GM23338 (cell line): ENCODE results near the gene AADAT. TPM values are rescaled to one million over a fixed set of nuclear protein-coding genes. Genes with fewer than 3 reads are reported as not detected.

ENCODE experiments used
- ATAC-seq: fragments of 200-7000 bp; cut with Tn5 transposase; 3 replicates; pipeline ENCODE4 v1.9.1; 2020
- DNase-seq: peaks from one replicate; pipeline ENCODE4 v3.0.0-alpha.2; 2015; ENCODE audit warnings: low spot score
- H2AFZ ChIP-seq: fragments of 200-600 bp; sonication (generic); 2 replicates; pipeline ENCODE4 v1.8.0; 2016; ENCODE audit warnings: antibody characterized with exemption, mild to moderate bottlenecking, moderate library complexity
- H3F3A ChIP-seq: fragments of 200-600 bp; sonication (generic); replicated peaks from 2 replicates; pipeline ENCODE4 v1.8.0; 2017; ENCODE audit warnings: antibody characterized with exemption, mixed run types, low read depth
- H3K27ac ChIP-seq: fragments of 200-600 bp; sonication (generic); 2 replicates; pipeline ENCODE4 v1.6.1; 2016; ENCODE audit warnings: low read depth
- H3K27me3 ChIP-seq: fragments of 200-600 bp; sonication (generic); 2 replicates; pipeline ENCODE4 v1.8.0; 2016; ENCODE audit warnings: mild to moderate bottlenecking, mixed run types, moderate library complexity; ENCODE audit not compliant: insufficient read depth
- H3K36me3 ChIP-seq: fragments of 200-600 bp; sonication (generic); 2 replicates; pipeline ENCODE4 v1.8.0; 2016; ENCODE audit warnings: mild to moderate bottlenecking; ENCODE audit not compliant: insufficient read depth
- H3K4me1 ChIP-seq: fragments of 200-600 bp; sonication (generic); 2 replicates; pipeline ENCODE4 v1.8.0; 2016; ENCODE audit warnings: mild to moderate bottlenecking, moderate library complexity; ENCODE audit not compliant: insufficient read depth
- H3K4me2 ChIP-seq: fragments of 200-600 bp; sonication (generic); 2 replicates; pipeline ENCODE4 v1.7.1; 2017; ENCODE audit warnings: mixed run types
- H3K4me3 ChIP-seq: fragments of 200-600 bp; sonication (generic); 2 replicates; pipeline ENCODE4 v1.6.1; 2016; ENCODE audit warnings: mixed run types
- H3K79me2 ChIP-seq: fragments of 200-600 bp; sonication (generic); replicated peaks from 2 replicates; pipeline ENCODE4 v1.8.0; 2017; ENCODE audit warnings: mild to moderate bottlenecking; ENCODE audit not compliant: insufficient read depth
- H3K9me2 ChIP-seq: fragments of 200-600 bp; sonication (generic); 2 replicates; pipeline ENCODE4 v1.8.0; 2017; ENCODE audit not compliant: insufficient read depth
- H4K20me1 ChIP-seq: fragments of 200-600 bp; sonication (generic); replicated peaks from 2 replicates; pipeline ENCODE4 v1.8.0; 2017; ENCODE audit warnings: mild to moderate bottlenecking; ENCODE audit not compliant: insufficient read depth
- H3K27ac Mint-ChIP-seq: 2 replicates; pipeline ENCODE4 v1.8.0; 2020; ENCODE audit warnings: inconsistent platforms, mild to moderate bottlenecking, moderate library complexity, mixed read lengths
- H3K27me3 Mint-ChIP-seq: 3 replicates; pipeline ENCODE4 v1.8.0; 2022; ENCODE audit warnings: low read depth, mild to moderate bottlenecking, moderate library complexity, mixed read lengths, inconsistent platforms; ENCODE audit not compliant: insufficient read depth, poor library complexity
- H3K36me3 Mint-ChIP-seq: 3 replicates; pipeline ENCODE4 v1.8.0; 2021; ENCODE audit warnings: low read depth, mild to moderate bottlenecking, inconsistent platforms, moderate library complexity, mixed read lengths
- H3K4me1 Mint-ChIP-seq: 3 replicates; pipeline ENCODE4 v1.8.0; 2020; ENCODE audit warnings: mild to moderate bottlenecking, inconsistent platforms, mixed read lengths
- H3K4me3 Mint-ChIP-seq: 3 replicates; pipeline ENCODE4 v1.8.0; 2021; ENCODE audit warnings: moderate library complexity, mild to moderate bottlenecking, inconsistent platforms, mixed read lengths
- H3K9me3 Mint-ChIP-seq: 3 replicates; pipeline ENCODE4 v1.8.0; 2020; ENCODE audit warnings: moderate library complexity, mild to moderate bottlenecking, inconsistent platforms, mixed read lengths
- CREB1 ChIP-seq: fragments of 250-450 bp; sonication (Bioruptor Pico); IDR thresholded peaks from 2 replicates; pipeline ENCODE4 v1.5.0; 2020; ENCODE audit warnings: low read depth, mild to moderate bottlenecking, moderate library complexity
- EZH2 ChIP-seq: fragments of 200-600 bp; sonication (generic); IDR thresholded peaks from one replicate; pipeline ENCODE4 v1.8.0; 2017; ENCODE audit warnings: antibody characterized with exemption, mild to moderate bottlenecking, low read depth; ENCODE audit not compliant: unreplicated experiment
- JUNB ChIP-seq: IDR thresholded peaks from one replicate; pipeline ENCODE4 v1.6.1; 2016; ENCODE audit warnings: antibody characterized with exemption; ENCODE audit not compliant: unreplicated experiment
- ZNF331 ChIP-seq: fragments of 250-450 bp; sonication (Bioruptor Pico); IDR thresholded peaks from 2 replicates; pipeline ENCODE4 v1.5.0; 2020; ENCODE audit warnings: low read depth, mild to moderate bottlenecking, moderate library complexity
- polyA plus RNA-seq: library from polyadenylated mRNA; unstranded; fragments of >200 nt; fragmentation: Nextera tagmentation; extraction: Ambion mirVana; gene quantifications from 2 replicates; pipeline ENCODE4 v1.2.1, GENCODE V29; 2016
- total RNA-seq: library from RNA; depleted of rRNA; stranded (reverse); fragments of >200 nt; shearing (Covaris generic); gene quantifications from 2 replicates; pipeline ENCODE4 v1.2.3, GENCODE V29; 2014
- TF ChIP-seq, protein P1 (sequence below): fragments of 250-450 bp; sonication (Bioruptor Pico); IDR thresholded peaks from 2 replicates; pipeline ENCODE4 v1.5.0; 2020; ENCODE audit warnings: mild to moderate bottlenecking, moderate library complexity

The AADAT gene
- total and polyA plus RNA-seq, 2 experiments from 2014 or later = 6.9 to 7.0 TPM

- Histone ChIP-seq H3F3A (no peaks in the 10 kb centered on the region), H3K9me2 (no peaks in the 10 kb centered on the region), H2AFZ (no peak overlapping the region), H3K27ac (no peak overlapping the region), H3K27me3 (no peaks in the 10 kb centered on the region), H3K4me1 (peaks cover 4% of the 10 kb centered on the region), H3K36me3 (no peaks in the 10 kb centered on the region; the same call in 1 of the 2 replicates), H4K20me1 (no peaks in the 10 kb centered on the region), H3K79me2 (no peaks in the 10 kb centered on the region), H3K4me3 (no peak overlapping the region), H3K4me2 (no peak overlapping the region)
- H3K4me3 Mint-ChIP-seq = no peak overlapping the region
- H3K36me3 Mint-ChIP-seq = peaks cover 56% of the 10 kb centered on the region
- no peaks in the 10 kb centered on the region for H3K27me3 Mint-ChIP-seq
- no peaks in the 10 kb centered on the region for H3K9me3 Mint-ChIP-seq
- ATAC-seq (no peak), DNase-seq (no peak)
- no peak overlapping the region for H3K27ac Mint-ChIP-seq
- TF ChIP-seq JUNB = no peak
- no peak for TF ChIP-seq ZNF331 (CRISPR knock-in tag)
- peaks cover under 1% of the 10 kb centered on the region; the same call in 2 of the 3 replicates for H3K4me1 Mint-ChIP-seq
Measured at GRCh38 chr4:170079981-170080380, 9.8 kb downstream of the AADAT start.

DNA sequence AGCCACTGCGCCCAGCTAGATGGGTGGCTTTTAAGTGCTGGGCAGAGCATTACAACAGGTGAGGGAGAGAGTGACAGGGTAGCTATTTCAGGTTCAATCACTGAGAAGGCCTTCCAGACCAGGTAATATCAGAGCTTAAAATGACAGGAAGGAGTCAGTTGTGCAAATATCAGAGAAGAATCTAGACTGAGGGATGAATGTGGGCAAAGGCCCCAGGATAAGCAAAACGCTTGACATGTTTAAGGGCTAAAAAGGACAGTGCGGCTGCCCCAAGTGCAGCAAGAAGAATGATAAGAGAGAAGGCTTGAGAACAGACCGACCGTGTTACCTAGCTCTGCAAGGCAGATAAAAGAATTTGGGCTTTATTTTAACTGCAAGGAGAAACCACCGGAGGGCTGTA is 18.6 kb downstream of the AADAT start:
- Histone ChIP-seq H3K79me2 (no peaks in the 10 kb centered on the region), H3K4me2 (no peak overlapping the region), H3K27ac (no peak overlapping the region), H3K36me3 (no peaks in the 10 kb centered on the region), H3K9me2 (no peaks in the 10 kb centered on the region), H3K27me3 (no peaks in the 10 kb centered on the region), H3F3A (no peaks in the 10 kb centered on the region), H2AFZ (no peak overlapping the region), H3K4me1 (peaks cover 11% of the 10 kb centered on the region), H3K4me3 (no peak overlapping the region), H4K20me1 (no peaks in the 10 kb centered on the region)
- no peak overlapping the region for H3K4me3 Mint-ChIP-seq
- peaks cover 14% of the 10 kb centered on the region; the same call in 2 of the 3 replicates for H3K36me3 Mint-ChIP-seq
- no peaks in the 10 kb centered on the region for H3K9me3 Mint-ChIP-seq
- TF ChIP-seq, protein P1, sequence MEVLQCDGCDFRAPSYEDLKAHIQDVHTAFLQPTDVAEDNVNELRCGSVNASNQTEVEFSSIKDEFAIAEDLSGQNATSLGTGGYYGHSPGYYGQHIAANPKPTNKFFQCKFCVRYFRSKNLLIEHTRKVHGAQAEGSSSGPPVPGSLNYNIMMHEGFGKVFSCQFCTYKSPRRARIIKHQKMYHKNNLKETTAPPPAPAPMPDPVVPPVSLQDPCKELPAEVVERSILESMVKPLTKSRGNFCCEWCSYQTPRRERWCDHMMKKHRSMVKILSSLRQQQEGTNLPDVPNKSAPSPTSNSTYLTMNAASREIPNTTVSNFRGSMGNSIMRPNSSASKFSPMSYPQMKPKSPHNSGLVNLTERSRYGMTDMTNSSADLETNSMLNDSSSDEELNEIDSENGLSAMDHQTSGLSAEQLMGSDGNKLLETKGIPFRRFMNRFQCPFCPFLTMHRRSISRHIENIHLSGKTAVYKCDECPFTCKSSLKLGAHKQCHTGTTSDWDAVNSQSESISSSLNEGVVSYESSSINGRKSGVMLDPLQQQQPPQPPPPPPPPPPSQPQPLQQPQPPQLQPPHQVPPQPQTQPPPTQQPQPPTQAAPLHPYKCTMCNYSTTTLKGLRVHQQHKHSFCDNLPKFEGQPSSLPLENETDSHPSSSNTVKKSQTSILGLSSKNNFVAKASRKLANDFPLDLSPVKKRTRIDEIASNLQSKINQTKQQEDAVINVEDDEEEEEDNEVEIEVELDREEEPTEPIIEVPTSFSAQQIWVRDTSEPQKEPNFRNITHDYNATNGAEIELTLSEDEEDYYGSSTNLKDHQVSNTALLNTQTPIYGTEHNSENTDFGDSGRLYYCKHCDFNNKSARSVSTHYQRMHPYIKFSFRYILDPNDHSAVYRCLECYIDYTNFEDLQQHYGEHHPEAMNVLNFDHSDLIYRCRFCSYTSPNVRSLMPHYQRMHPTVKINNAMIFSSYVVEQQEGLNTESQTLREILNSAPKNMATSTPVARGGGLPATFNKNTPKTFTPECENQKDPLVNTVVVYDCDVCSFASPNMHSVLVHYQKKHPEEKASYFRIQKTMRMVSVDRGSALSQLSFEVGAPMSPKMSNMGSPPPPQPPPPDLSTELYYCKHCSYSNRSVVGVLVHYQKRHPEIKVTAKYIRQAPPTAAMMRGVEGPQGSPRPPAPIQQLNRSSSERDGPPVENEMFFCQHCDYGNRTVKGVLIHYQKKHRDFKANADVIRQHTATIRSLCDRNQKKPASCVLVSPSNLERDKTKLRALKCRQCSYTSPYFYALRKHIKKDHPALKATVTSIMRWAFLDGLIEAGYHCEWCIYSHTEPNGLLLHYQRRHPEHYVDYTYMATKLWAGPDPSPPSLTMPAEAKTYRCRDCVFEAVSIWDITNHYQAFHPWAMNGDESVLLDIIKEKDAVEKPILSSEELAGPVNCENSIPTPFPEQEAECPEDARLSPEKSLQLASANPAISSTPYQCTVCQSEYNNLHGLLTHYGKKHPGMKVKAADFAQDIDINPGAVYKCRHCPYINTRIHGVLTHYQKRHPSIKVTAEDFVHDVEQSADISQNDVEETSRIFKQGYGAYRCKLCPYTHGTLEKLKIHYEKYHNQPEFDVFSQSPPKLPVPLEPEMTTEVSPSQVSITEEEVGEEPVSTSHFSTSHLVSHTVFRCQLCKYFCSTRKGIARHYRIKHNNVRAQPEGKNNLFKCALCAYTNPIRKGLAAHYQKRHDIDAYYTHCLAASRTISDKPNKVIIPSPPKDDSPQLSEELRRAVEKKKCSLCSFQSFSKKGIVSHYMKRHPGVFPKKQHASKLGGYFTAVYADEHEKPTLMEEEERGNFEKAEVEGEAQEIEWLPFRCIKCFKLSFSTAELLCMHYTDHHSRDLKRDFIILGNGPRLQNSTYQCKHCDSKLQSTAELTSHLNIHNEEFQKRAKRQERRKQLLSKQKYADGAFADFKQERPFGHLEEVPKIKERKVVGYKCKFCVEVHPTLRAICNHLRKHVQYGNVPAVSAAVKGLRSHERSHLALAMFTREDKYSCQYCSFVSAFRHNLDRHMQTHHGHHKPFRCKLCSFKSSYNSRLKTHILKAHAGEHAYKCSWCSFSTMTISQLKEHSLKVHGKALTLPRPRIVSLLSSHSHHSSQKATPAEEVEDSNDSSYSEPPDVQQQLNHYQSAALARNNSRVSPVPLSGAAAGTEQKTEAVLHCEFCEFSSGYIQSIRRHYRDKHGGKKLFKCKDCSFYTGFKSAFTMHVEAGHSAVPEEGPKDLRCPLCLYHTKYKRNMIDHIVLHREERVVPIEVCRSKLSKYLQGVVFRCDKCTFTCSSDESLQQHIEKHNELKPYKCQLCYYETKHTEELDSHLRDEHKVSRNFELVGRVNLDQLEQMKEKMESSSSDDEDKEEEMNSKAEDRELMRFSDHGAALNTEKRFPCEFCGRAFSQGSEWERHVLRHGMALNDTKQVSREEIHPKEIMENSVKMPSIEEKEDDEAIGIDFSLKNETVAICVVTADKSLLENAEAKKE (CRISPR knock-in tag) = no peak
- no peak for TF ChIP-seq EZH2
- no peak for TF ChIP-seq CREB1 (CRISPR knock-in tag)
- no peak overlapping the region for H3K27ac Mint-ChIP-seq
- H3K4me1 Mint-ChIP-seq = peaks cover 9% of the 10 kb centered on the region
- DNase-seq (no peak), ATAC-seq (no peak)
- H3K27me3 Mint-ChIP-seq = peaks cover 4% of the 10 kb centered on the region
